Karpas-422 (cell line): Measurements from ENCODE around the gene CHMP1A. TPM values are rescaled to one million over a fixed set of nuclear protein-coding genes. Genes with fewer than 3 reads are reported as not detected.
A peak's percentile ranks its signal among the peaks of the same experiment; 100 is the strongest.

ENCODE experiments used
- DNase-seq: peaks from one replicate; pipeline ENCODE4 v3.0.0-alpha.2; 2015
- H2AFZ ChIP-seq: fragments of 200-600 bp; sonication (generic); 2 replicates; pipeline ENCODE4 v1.6.1; 2014; ENCODE audit warnings: antibody characterized with exemption, low read length, mixed read lengths
- H3K27ac ChIP-seq: fragments of 200-600 bp; sonication (generic); 2 replicates; pipeline ENCODE4 v1.5.1; 2014; ENCODE audit warnings: mild to moderate bottlenecking, low read length, moderate library complexity
- H3K27me3 ChIP-seq: fragments of 200-600 bp; sonication (generic); 2 replicates; pipeline ENCODE4 v1.6.1; 2014; ENCODE audit warnings: low read length, mixed read lengths
- H3K36me3 ChIP-seq: fragments of 200-600 bp; sonication (generic); 2 replicates; pipeline ENCODE4 v1.6.1; 2014; ENCODE audit warnings: low read length, mixed read lengths; ENCODE audit not compliant: insufficient read depth
- H3K4me1 ChIP-seq: fragments of 200-600 bp; sonication (generic); 2 replicates; pipeline ENCODE4 v1.6.1; 2014; ENCODE audit warnings: mild to moderate bottlenecking, low read length, mixed read lengths
- H3K4me2 ChIP-seq: fragments of 200-600 bp; sonication (generic); 2 replicates; pipeline ENCODE4 v1.6.1; 2014; ENCODE audit warnings: low read length, low read depth, mild to moderate bottlenecking; ENCODE audit not compliant: poor library complexity, severe bottlenecking
- H3K4me3 ChIP-seq: fragments of 200-600 bp; sonication (generic); 2 replicates; pipeline ENCODE4 v1.5.1; 2014; ENCODE audit warnings: mild to moderate bottlenecking, antibody characterized with exemption, low read length, mixed read lengths
- H3K79me2 ChIP-seq: fragments of 200-600 bp; sonication (generic); 2 replicates; pipeline ENCODE4 v1.6.1; 2014; ENCODE audit warnings: mild to moderate bottlenecking, low read length, mixed read lengths
- H3K9ac ChIP-seq: fragments of 200-600 bp; sonication (generic); 2 replicates; pipeline ENCODE4 v1.6.0; 2014; ENCODE audit warnings: low read length
- H3K9me2 ChIP-seq: fragments of 200-600 bp; sonication (generic), shearing (Covaris generic); replicated peaks from 2 replicates; pipeline ENCODE4 v1.6.0; 2014; ENCODE audit warnings: mild to moderate bottlenecking, low read length, moderate library complexity; ENCODE audit not compliant: insufficient read depth
- H3K9me3 ChIP-seq: fragments of 300-700, 200-600 bp; sonication (generic); 2 replicates; pipeline ENCODE4 v1.6.1; 2014; ENCODE audit warnings: low read length, mixed read lengths
- H4K20me1 ChIP-seq: fragments of 200-600 bp; sonication (generic); 2 replicates; pipeline ENCODE4 v1.6.1; 2014; ENCODE audit warnings: mild to moderate bottlenecking, antibody characterized with exemption, low read length, low read depth; ENCODE audit not compliant: insufficient read depth
- total RNA-seq: library from RNA; depleted of rRNA; stranded (reverse); fragments of >200 nt; shearing (Covaris generic); gene quantifications from 2 replicates; pipeline ENCODE4 v1.2.3, GENCODE V29; 2014; ENCODE audit warnings: low replicate concordance

CHMP1A gene
- total RNA-seq, 1 experiment from 2014 or later = 35.3 TPM

- no peak overlapping the region for H3K4me2 ChIP-seq
Measured at GRCh38 chr16:89602952-89603590, 54.4 kb downstream of the CHMP1A start.

GRCh38 chr16:89602273-89602951 lies 55.1 kb downstream of the CHMP1A start:
- no peak overlapping the region for H3K4me3 ChIP-seq

More at GRCh38 chr16:89602952-89603590, 54.4 kb downstream of the CHMP1A start:
- Histone ChIP-seq H3K9ac (no peak overlapping the region), H3K36me3 (no peaks in the 10 kb centered on the region), H3K27ac (no peak overlapping the region), H2AFZ (no peak overlapping the region), H3K27me3 (no peaks in the 10 kb centered on the region), H3K79me2 (no peaks in the 10 kb centered on the region), H3K4me1 (no peaks in the 10 kb centered on the region), H4K20me1 (0 out of 2 replicates have a peak, but pooled peaks cover 4% of the 10 kb centered on the region), H3K9me3 (no peaks in the 10 kb centered on the region), H3K9me2 (no peaks in the 10 kb centered on the region), H3K4me3 (no peak overlapping the region)
- DNase-seq = no peak

GRCh38 chr16:89601906-89602272 lies 55.6 kb downstream of the CHMP1A start:
- H3K9me3 ChIP-seq = no peaks in the 10 kb centered on the region
- H2AFZ ChIP-seq = no peak overlapping the region
- no peak overlapping the region for H3K4me2 ChIP-seq

More at GRCh38 chr16:89602273-89602951, 55.1 kb downstream of the CHMP1A start:
- H3K9me2 ChIP-seq = no peaks in the 10 kb centered on the region
- no peaks in the 10 kb centered on the region for H3K36me3 ChIP-seq
- DNase-seq = peak; percentile 46
- no peaks in the 10 kb centered on the region for H3K9me3 ChIP-seq
- H3K9ac ChIP-seq = no peak overlapping the region
- H3K79me2 ChIP-seq = no peaks in the 10 kb centered on the region
- no peak overlapping the region for H3K27ac ChIP-seq
- 0 out of 2 replicates have a peak, but pooled peaks cover 4% of the 10 kb centered on the region for H4K20me1 ChIP-seq
- no peaks in the 10 kb centered on the region for H3K4me1 ChIP-seq
- no peak overlapping the region for H2AFZ ChIP-seq
- no peak overlapping the region for H3K4me2 ChIP-seq
- no peaks in the 10 kb centered on the region for H3K27me3 ChIP-seq

GRCh38 chr16:89600956-89601355 lies 56.6 kb downstream of the CHMP1A start:
- no peak overlapping the region for H3K27ac ChIP-seq
- no peak for DNase-seq
- no peak overlapping the region for H3K4me3 ChIP-seq
- no peaks in the 10 kb centered on the region for H3K27me3 ChIP-seq
- H3K4me1 ChIP-seq = no peaks in the 10 kb centered on the region
- 0 out of 2 replicates have a peak, but pooled peaks cover 4% of the 10 kb centered on the region for H4K20me1 ChIP-seq
- H3K79me2 ChIP-seq = no peaks in the 10 kb centered on the region
- no peak overlapping the region for H3K4me2 ChIP-seq
- no peak overlapping the region for H2AFZ ChIP-seq
- no peaks in the 10 kb centered on the region for H3K9me2 ChIP-seq
- H3K9me3 ChIP-seq = no peaks in the 10 kb centered on the region
- H3K9ac ChIP-seq = no peak overlapping the region
- no peaks in the 10 kb centered on the region for H3K36me3 ChIP-seq

More at GRCh38 chr16:89601906-89602272, 55.6 kb downstream of the CHMP1A start:
- no peaks in the 10 kb centered on the region for H3K4me1 ChIP-seq
- H3K9ac ChIP-seq = no peak overlapping the region
- no peaks in the 10 kb centered on the region for H3K9me2 ChIP-seq
- DNase-seq = no peak
- H4K20me1 ChIP-seq = 0 out of 2 replicates have a peak, but pooled peaks cover 4% of the 10 kb centered on the region
- H3K27ac ChIP-seq = no peak overlapping the region
- no peaks in the 10 kb centered on the region for H3K79me2 ChIP-seq
- H3K4me3 ChIP-seq = no peak overlapping the region
- H3K36me3 ChIP-seq = no peaks in the 10 kb centered on the region
- no peaks in the 10 kb centered on the region for H3K27me3 ChIP-seq

GRCh38 chr16:89600427-89600826 lies 57.1 kb downstream of the CHMP1A start:
- H3K27me3 ChIP-seq = no peaks in the 10 kb centered on the region
- H3K9ac ChIP-seq = no peak overlapping the region
- no peak for DNase-seq
- no peak overlapping the region for H3K27ac ChIP-seq
- H3K4me2 ChIP-seq = no peak overlapping the region
- H3K9me3 ChIP-seq = no peaks in the 10 kb centered on the region
- no peaks in the 10 kb centered on the region for H3K9me2 ChIP-seq
- H3K4me3 ChIP-seq = no peak overlapping the region
- 0 out of 2 replicates have a peak, but pooled peaks cover 4% of the 10 kb centered on the region for H4K20me1 ChIP-seq
- H2AFZ ChIP-seq = no peak overlapping the region
- no peaks in the 10 kb centered on the region for H3K36me3 ChIP-seq
- no peaks in the 10 kb centered on the region for H3K79me2 ChIP-seq
- no peaks in the 10 kb centered on the region for H3K4me1 ChIP-seq

GRCh38 chr16:89599902-89600301 lies 57.6 kb downstream of the CHMP1A start:
- DNase-seq = no peak
- Histone ChIP-seq H3K4me2 (no peak overlapping the region), H3K4me1 (no peaks in the 10 kb centered on the region), H3K27me3 (no peaks in the 10 kb centered on the region), H3K9me3 (no peaks in the 10 kb centered on the region), H4K20me1 (0 out of 2 replicates have a peak, but pooled peaks cover 4% of the 10 kb centered on the region), H2AFZ (no peak overlapping the region), H3K9me2 (no peaks in the 10 kb centered on the region), H3K36me3 (no peaks in the 10 kb centered on the region), H3K27ac (no peak overlapping the region), H3K4me3 (no peak overlapping the region), H3K79me2 (no peaks in the 10 kb centered on the region), H3K9ac (no peak overlapping the region)

GRCh38 chr16:89599451-89599858 lies 58.1 kb downstream of the CHMP1A start:
- H3K9ac ChIP-seq = no peak overlapping the region
- H3K4me2 ChIP-seq = no peak overlapping the region
- H2AFZ ChIP-seq = no peak overlapping the region
- no peak overlapping the region for H3K27ac ChIP-seq
- no peaks in the 10 kb centered on the region for H3K36me3 ChIP-seq
- no peaks in the 10 kb centered on the region for H3K4me1 ChIP-seq
- H3K79me2 ChIP-seq = no peaks in the 10 kb centered on the region
- no peak overlapping the region for H3K4me3 ChIP-seq
- 0 out of 2 replicates have a peak, but pooled peaks cover 4% of the 10 kb centered on the region for H4K20me1 ChIP-seq
- no peaks in the 10 kb centered on the region for H3K9me2 ChIP-seq
- H3K9me3 ChIP-seq = no peaks in the 10 kb centered on the region
- H3K27me3 ChIP-seq = no peaks in the 10 kb centered on the region
- peak; percentile 83 for DNase-seq

GRCh38 chr16:89598199-89598598 lies 59.3 kb downstream of the CHMP1A start:
- Histone ChIP-seq H3K9me2 (no peaks in the 10 kb centered on the region), H3K4me3 (no peak overlapping the region), H3K9ac (no peak overlapping the region), H3K27ac (no peak overlapping the region), H3K36me3 (no peaks in the 10 kb centered on the region), H3K9me3 (no peaks in the 10 kb centered on the region), H3K4me1 (no peaks in the 10 kb centered on the region), H4K20me1 (0 out of 2 replicates have a peak, but pooled peaks cover 4% of the 10 kb centered on the region), H2AFZ (no peak overlapping the region), H3K27me3 (no peaks in the 10 kb centered on the region), H3K79me2 (no peaks in the 10 kb centered on the region), H3K4me2 (no peak overlapping the region)
- peak; percentile 62 for DNase-seq
